HG03565 (cell line): ENCODE data around the gene BCAR3.
A peak's percentile ranks its signal among the peaks of the same experiment; 100 is the strongest.
"Not testable (repeated sequence)": the region's sequence is repeated elsewhere in the genome, so short reads cannot be mapped to it uniquely, and the experiment has no call there.

ENCODE experiments used
- ATAC-seq: cut with Tn5 transposase; IDR thresholded peaks from one replicate; pipeline ENCODE4 v1.9.1; 2021; ENCODE audit warnings: mild to moderate bottlenecking, moderate library complexity; ENCODE audit not compliant: unreplicated experiment

BCAR3 gene

DNA sequence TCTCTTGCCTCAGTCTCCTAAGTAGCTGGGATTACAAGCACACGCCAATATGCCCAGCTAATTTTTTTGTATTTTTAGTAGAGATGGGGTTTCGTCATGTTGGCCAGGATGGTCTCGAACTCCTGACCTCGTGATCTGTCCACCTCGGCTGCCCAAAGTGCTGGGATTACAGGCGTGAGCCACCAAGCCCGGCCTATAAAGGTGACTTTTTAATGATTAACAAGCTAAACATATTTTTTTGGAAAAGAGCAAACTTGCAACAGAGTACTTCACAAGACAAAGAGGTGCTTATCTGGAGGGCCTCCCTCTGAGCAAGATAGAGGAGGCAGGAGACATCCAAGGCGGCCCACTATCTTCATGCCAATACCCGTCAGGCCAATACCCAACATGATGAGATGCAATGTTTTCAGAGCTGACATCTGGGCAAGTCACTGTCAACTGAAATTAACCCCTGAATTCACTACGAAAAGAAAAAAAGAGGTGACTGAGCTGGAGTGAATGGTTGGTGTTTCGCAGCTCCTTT is 10.5 kb downstream of the BCAR3 start:
- ATAC-seq: no peak

DNA sequence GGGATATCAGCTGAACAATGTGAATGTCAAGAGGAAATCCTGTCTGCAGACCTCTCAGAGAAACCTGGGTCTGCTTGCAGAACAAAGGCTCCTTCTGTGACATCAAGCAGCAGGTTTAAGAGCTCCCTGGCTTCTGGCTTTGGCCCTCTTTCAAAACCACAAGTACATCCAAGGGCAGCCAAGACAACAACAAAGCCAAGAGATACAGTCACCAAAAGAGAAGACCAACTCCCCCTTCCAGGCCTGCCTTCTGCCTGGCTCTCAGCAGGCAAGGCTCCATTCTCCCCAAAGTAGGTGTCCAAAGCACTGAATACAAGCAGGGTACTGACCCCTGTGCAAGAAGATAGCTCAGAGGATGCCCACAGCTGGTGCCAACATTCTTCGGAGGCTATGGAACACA is 11.5 kb downstream of the BCAR3 start:
- no peak for ATAC-seq

DNA sequence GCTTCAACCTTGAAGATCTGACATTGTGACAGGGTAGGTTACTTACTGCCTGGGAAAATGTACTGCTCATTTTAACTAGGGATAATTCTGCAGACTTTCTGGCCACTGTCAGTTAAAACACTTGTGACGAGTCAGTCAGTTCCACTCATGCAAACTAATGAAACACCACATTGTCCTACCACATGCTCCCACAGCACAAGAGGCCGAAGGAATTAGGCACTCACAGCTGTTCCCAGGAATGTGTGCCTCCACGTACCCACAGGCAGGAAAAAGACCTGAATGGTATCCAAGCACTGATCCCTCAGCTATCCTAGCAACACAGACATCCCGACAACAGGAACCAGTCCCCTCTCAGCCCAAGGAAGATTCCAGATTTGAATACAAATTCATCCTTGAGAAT is 12.3 kb downstream of the BCAR3 start:
- no peak for ATAC-seq

DNA sequence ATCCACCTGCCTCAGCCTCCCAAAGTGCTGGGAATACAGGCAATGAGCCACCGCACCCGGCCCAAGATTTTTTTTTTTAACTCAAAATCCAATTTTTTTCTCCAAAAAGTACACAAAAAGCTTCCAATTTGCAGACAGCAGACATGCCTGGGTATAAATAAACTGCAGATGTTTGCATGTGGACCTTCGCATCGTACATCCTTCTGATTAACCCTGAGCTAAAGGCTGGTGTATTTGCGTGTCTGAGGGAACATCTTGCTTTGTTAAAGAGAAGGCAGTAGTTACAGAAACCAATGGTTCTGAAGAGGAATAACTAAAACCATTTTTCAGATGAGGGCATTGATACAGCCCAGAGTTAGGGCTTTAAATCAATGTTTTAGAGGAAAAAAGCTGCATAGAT is 12.7 kb downstream of the BCAR3 start:
- no peak for ATAC-seq

DNA sequence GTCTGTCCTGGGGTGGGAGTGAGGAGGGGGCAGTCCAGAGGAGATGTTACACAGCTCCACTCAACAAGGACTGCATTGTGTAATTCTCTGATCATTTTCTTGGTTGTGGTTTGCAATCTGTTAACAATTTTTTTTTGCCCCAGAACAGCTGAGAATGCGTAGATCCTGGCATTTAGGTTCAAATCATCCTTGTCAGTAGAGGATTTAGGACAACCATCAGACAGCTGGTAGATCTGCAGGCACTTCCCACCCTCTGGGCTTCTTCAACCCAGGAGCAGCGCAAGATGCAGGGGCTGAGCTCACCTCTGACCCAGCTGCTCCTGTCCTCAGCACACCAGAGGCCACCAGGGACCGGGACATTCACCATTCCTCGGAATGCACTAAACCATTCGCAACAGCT is 13.5 kb downstream of the BCAR3 start:
- ATAC-seq: no peak

DNA sequence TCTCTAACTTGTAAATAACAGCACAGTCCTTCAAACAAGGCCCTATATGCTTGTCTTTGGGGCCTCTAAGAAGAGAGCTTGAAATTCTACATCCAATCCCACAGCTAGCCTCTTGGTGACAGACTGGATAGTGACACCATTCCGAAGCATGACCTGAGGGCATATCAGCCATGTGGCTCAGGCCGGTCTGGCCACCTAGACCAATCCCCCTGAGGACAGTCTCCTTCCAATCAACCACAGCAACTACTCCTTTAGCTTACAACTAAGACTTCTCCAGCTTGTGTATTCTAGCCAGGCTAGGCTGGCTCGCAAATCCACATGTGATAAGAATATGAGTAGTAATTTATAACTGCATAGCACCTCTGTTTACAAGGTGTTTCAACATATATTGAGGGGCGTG is 14.0 kb downstream of the BCAR3 start:
- no peak for ATAC-seq

DNA sequence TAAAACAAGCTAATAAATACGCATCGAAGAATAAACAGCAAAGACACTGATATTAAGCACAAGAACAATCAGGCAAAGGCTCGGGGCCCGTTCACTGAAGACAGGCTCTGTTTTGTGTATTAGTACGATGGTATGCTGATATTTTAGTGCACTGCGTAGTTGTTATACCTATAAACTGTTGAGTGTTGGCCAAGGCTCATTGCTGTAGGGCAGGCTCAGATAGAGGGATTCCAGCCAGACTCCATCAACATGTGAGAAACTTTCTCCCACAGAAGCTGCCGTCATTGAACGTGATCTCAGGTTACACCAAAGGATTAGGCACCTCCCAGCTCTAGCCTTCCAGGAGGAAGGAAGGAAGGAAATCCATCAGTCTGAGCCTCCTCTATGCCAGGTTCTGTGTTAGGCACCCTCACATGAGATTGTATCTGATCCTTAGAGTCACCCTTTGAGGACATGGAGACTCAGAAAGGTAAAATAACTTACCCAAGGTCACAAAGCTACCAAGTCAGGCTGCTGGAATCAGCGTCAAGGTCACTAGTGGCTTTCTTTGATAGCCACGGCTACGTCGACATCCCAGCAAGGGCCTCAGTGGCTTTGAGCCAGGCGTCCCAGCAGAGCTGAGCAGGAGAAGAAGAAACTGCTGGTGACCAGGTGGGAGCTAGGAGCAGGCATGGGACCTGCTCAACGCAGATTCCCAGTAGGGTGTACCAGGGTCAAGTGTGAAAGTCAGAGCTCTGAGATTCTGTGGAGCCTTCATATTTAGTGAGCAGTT is 14.8 kb downstream of the BCAR3 start:
- no peak for ATAC-seq

DNA sequence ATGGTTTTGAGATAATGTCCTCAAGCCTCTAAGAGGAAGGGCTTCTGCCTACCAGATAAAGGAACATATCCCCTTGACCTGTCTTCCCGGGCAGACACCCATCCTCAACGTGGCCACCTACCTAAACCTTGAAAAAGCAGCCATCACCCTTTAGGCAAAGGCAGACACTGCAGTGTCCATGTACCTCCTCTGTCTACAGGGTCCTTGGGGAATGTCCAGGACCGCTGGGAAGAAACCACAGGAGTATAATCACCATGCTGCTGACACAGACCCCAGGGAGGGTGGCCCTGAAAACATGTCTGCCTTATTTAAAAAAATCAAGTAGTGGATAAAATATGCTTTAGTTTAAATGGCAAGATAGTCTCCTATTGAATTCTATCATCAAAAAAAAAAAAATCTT is 16.6 kb downstream of the BCAR3 start:
- ATAC-seq: no peak

DNA sequence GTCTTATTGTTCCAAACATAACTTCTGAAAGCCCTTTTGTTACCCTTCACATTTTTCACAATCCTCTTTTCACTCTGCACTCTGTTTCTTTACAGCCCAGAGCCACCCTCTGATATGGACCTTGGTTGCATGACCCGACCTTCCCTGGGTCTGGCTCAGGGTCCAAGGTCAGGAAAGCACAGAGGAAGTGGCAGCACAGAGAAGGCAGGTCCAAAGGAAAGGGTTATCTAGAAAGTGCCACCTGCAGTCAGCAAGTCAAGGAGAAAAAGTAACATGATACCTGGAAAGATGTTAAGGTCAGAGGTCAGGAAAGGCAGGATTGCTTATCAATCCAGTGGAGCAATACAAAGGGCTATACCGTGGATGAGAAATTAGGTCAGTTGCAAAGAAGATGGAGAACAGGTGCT is 18.4 kb downstream of the BCAR3 start:
- no peak for ATAC-seq

DNA sequence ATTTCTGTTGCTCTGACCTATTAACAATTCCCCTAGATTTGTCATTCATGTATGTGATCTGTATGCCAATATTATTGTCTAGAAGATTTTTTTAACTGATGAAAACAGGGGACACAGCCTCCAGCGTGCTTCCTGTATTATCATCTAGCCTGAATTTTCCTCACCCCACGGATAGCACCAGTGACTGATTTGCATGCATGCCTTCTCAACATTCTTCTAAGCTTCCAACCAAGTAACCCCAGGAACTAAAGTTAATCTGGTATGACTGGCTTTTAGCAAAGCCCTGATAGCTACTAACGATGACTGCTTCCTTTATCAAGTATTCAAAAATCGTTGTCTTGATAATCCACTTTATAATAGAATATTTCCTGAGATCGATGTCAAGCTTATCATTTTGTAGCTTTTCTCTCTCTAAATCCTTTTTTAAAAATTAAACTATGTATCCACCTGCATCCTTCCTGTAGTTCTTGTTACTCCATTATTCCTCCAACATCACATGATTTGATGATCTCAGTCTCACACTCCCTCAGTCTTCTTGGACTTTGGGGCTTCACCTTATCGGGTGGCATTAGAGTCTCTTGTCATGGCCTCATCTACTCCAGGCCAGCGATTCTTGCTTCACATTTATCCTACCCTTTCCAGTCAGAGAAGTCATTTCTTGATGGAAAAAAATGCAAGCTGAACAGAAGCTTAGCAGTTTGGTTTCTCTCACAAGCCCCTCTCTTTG is 19.0 kb downstream of the BCAR3 start:
- ATAC-seq: no peak

DNA sequence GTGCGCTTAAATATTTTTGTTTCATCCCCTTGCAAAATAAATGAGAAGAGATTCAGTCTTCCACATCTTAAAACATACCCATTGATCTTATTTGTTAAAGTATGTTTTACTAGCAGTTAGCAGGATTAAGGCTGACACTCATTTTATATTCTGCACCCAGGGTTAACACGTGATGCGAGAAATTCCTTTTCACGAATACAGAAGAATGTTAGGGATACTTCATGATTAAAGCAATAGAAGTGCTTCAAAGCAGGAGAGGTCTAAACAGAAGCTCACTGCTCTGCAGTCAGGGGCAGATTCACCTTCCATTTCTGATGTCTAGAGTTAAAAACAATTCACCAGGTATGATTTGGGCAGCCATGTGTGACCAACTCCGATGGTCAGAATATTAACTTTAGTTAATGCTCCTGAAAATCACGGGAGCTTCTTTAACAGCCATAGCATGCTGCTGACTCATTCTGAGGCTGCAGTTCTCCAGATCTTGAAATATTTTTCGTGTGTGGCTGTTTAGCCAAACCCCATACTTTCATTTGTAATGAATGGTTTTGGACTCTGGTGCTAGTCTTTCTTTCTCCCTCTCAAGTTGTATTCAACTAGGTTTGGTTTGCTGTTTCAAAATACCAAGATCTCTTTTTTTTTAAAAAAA is 19.7 kb downstream of the BCAR3 start:
- ATAC-seq: peak; percentile 54

DNA sequence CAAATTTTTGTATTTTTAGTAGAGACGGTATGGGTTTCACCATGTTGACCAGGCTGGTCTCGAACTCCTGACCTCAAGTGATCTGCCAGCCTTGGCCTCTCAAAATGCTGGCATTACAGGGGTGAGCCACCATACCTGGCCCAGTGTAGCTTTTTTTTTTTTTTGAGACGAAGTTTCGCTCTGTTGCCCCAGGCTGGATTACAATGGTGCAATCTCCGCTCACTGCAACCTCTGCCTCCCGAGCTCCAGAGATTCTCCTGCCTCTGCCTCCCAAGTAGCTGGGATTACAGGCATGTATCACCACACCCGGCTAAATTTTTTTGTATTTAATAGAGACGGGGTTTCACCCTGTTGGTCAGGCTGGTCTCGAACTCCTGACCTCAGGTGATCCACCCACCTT is 20.3 kb downstream of the BCAR3 start:
- not testable (repeated sequence) for ATAC-seq

DNA sequence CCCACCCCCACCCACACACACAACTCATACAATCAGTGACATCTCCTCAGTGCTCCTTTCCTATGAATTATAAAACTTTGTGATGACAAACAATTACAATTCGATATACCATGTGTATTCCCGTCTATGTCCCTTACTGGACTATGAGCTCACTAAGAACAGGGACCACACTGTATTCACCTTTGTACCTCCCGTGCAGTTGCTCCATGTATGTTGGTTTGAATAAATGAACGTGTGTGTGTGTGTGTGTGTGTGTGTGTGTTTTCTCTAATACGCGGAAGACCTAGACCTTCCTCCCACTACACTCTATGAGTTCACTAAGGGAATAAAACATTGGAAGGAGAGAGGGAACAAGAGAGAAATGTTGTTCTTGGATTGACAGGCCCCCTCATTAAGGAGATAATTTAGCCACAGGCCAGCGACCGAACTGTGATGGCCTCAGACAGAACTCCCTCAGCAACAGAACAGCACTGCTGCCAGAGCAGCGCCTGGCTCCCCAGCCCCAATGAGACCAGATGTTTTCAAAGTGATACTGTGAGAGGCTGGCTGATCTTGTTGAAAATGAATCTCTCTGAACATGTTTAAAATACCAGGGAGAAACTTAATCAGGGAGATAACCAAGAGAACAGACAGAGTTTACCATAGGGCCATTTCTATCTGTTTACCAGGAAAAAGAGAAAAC is 21.7 kb downstream of the BCAR3 start:
- ATAC-seq: no peak

DNA sequence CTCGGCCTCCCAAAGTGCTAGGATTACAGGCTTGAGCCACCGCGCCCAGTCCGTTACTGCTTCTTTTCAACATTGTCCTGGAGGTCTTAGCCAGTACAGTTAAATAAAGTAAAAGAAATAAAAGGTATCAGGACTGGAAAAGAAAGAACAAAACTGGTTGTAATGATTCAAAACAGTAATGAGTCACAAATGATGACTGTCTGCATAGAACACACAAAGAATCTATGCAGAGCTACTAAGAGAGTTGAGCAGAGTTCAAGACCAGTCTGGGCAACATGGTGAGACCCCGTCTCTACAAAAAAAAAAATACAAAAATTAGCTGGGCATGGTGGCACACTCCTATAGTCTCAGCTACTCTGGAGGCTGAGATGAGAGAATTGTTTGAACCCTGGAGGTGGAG is 23.4 kb downstream of the BCAR3 start:
- ATAC-seq: no peak

DNA sequence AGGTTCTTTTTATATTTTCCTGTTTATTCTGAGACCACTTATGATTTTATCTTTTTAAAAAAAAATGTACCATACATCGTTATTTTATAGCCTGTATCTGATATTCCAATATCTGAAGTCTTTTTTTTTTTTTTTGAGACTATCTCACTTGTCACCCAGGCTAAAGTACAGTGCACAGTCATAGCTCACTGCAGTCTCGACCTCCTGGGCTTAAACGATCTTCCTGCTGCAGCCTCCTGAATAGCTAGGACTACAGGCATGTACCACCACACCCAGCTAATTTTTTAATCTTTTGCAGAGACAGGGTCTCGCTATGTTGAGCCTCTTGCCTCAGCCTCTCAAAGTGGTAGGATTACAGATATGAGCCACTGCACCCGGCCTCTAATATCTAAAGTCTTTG is 25.1 kb downstream of the BCAR3 start:
- no peak for ATAC-seq

DNA sequence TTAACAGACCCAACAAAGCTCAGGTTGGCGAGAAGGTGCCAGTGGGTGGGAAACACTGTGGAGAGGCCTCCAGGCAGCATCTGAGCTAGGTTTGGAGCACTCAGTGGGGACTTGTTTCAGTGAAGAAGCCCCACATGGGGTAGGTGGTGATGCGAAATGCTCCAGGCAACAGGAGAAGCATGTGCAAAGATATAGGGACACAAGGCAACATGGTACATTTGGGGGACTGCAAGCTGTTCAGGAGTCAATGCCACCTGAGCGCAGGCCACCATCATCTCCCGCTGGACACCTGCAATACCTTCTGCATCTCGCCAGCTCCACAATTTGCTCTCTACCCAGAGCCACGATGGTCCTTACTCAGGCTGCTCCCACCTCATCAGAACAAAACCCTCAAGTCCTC is 28.0 kb downstream of the BCAR3 start:
- no peak for ATAC-seq

DNA sequence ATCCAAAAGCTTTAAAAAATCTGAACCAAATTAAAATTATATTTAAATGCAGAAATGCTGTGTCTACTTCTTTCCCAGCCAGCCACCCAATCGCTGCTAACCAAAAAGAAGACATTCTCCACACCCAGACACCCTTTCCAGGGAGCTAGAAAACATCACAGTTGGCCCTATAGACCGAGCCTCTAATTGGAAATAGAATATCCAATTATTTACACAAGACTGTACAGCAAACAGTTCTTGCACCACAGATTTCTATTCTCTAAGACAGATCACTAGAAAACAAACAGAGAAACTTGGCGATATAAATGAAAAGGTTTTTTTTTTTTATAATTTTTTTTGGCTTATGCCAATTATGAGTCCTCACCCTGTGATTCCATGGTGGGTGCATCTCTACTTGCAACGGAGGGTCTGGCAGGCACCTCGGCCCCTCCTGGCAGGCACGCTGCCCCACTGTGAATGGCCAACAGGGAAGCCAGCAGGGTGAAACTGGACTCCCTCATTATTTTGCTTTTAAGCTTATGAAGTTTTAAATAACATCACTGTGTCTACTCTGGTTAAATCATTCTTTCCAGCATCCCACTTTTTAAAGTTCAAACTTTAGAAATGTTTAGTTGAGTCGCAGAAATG is 29.2 kb downstream of the BCAR3 start:
- ATAC-seq: no peak

DNA sequence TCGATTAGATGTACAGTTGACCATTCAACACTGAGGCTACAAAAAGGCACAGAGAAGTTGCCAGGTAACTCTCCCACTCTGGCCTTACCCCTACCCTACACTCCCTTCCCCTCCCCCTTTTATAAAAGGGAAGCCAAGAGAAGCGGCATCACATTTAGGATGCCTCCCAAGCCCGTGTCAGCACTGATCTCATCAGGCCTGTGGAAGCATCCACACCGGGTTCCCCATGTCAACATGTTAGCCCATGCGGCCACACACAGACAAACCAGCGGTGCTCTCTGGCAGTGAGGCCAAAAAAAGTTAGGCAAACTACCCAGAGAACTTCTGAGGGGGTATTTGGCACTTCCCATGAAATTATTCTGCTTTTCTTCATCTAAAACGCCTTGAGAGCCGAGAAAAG is 29.9 kb downstream of the BCAR3 start:
- ATAC-seq: no peak

DNA sequence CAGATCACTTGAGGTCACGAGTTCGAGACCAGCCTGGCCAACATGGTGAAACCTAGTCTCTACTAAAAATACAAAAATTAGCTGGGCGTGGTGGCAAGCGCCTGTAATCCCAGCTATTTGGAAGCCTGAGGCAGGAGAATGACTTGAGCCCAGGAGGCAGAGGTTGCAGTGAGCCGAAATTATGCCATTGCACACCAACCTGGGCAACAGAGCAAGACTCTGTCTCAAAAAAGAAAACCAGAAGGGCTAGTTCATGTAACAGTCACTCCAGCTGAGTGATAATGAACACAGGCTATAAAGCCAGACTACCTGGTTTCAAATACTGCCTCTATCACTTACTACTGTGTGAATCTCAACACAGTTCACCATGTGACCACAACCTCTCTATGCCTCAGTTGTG is 31.5 kb downstream of the BCAR3 start:
- ATAC-seq: not testable (repeated sequence)

DNA sequence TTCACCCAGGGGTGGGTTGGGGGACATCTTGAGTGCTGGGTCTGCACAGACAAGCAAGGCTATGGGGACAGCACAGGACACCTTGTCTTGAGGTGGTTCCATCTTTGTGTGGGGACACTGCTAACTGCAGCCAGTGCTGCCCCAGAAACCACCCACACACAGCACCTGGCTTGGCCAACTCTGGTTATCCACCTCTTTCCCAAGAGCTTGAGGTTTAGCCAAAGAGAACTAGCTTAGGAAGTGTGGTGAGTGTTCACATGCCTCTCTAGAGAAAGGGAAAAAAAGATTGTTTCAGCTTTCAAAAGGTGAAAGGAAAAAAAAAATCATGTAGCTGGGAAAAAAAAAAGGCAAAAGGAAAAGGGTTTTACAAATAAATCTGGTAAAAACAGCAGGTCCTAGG is 32.4 kb downstream of the BCAR3 start:
- ATAC-seq: no peak

DNA sequence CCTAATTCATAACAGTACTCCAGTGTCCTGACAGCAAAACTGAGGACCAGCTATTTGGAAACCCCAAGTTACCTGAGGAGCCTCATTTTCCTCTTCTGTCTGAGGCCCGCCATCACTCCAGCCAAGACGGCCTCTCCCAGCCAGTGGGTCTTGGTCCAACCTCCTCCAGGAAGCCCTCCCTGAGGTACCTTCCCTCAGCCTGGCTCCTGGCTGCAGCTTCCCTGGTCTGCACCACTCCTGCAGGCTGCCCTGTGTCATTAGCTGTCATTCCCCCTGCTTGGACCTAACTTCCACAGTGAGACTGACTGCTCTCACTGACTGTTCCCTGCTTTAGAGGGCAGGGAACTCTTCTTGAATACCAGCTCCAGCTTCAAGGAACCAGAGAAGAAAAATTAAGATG is 33.0 kb downstream of the BCAR3 start:
- no peak for ATAC-seq
